Memory B cell (primary cell): ENCODE measurements around the gene PIF1.
"Not testable (repeated sequence)": the region's sequence is repeated elsewhere in the genome, so short reads cannot be mapped to it uniquely, and the experiment has no call there.

Experiments used
- ATAC-seq: fragments of 150-1000 bp; cut with Tn5 transposase; 2 replicates; pipeline ENCODE4 v1.10.0; 2021; ENCODE audit warnings: low read depth, mild to moderate bottlenecking, moderate library complexity
- DNase-seq, 2 donors: peaks; one replicate each; pipeline ENCODE4 v3.0.0; 2022; ENCODE audit warnings: low spot score in 2 of 2
- H3K27ac Mint-ChIP-seq: one replicate; pipeline ENCODE4 v1.8.0; 2022; ENCODE audit warnings: mild to moderate bottlenecking, moderate library complexity, mixed read lengths
- H3K27me3 Mint-ChIP-seq: one replicate; pipeline ENCODE4 v1.8.0; 2022; ENCODE audit warnings: mixed read lengths
- H3K36me3 Mint-ChIP-seq: one replicate; pipeline ENCODE4 v1.8.0; 2022; ENCODE audit warnings: mild to moderate bottlenecking, mixed read lengths
- H3K4me1 Mint-ChIP-seq: one replicate; pipeline ENCODE4 v1.8.0; 2022; ENCODE audit warnings: mixed read lengths
- H3K4me3 Mint-ChIP-seq: one replicate; pipeline ENCODE4 v1.8.0; 2022; ENCODE audit warnings: mild to moderate bottlenecking, moderate library complexity, mixed read lengths
- H3K9me3 Mint-ChIP-seq: one replicate; pipeline ENCODE4 v1.8.0; 2022; ENCODE audit warnings: mixed read lengths

PIF1 gene

DNA sequence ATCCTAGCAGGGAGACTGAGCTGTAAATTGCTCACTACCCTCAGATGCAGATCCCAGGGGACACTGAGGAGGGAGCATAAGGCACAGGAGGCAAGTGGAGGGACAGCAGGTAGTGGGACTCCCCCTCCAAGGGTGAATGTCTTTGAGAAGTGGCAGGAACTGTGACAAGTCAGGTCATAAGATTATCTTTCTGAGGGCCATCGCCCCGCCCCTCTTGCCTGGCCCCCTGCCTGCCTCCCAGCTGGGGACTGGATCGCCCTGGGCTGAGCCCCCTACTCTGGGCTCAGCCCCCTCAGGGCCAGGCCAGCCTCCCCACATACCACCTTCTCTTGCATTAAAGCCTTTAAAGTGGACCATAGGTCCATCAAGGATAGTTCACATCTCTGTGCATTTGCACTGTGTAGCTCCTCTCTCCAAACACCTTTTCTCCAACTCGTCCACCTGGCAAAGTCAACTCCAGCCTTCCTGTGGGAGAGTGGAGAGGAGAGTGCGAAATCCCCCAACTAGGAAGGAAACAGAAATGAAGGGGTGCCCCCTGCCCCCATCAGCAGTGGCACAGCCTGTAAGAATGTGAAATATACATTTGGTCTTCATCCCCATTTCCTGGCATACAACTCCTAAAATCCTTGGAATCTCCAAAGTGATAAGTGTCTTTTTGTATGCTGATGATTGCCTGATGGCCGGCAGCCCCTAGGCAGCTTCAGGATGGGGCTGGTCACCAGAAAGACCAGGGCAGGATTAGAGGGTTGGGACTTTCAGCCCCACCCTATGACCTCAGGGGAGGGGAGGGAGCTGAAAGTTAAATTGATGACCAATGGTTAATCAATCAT is 14.7 kb downstream of the PIF1 start:
- DNase-seq (no peak), ATAC-seq (no peak)
- Mint-ChIP-seq H3K27me3 (peaks cover 4% of the 10 kb centered on the region), H3K36me3 (no peaks in the 10 kb centered on the region), H3K4me1 (peaks cover 9% of the 10 kb centered on the region), H3K9me3 (no peaks in the 10 kb centered on the region), H3K27ac (no peak overlapping the region), H3K4me3 (no peak overlapping the region)

- Mint-ChIP-seq H3K4me1 (peaks cover 9% of the 10 kb centered on the region), H3K4me3 (no peak overlapping the region), H3K9me3 (no peaks in the 10 kb centered on the region), H3K27ac (no peak overlapping the region), H3K36me3 (no peaks in the 10 kb centered on the region), H3K27me3 (peaks cover 4% of the 10 kb centered on the region)
- DNase-seq (peak; percentile 65 to 72), ATAC-seq (peak; percentile 77)
Observed at GRCh38 chr15:64809649-64810496, 15.6 kb downstream of the PIF1 start.

DNA sequence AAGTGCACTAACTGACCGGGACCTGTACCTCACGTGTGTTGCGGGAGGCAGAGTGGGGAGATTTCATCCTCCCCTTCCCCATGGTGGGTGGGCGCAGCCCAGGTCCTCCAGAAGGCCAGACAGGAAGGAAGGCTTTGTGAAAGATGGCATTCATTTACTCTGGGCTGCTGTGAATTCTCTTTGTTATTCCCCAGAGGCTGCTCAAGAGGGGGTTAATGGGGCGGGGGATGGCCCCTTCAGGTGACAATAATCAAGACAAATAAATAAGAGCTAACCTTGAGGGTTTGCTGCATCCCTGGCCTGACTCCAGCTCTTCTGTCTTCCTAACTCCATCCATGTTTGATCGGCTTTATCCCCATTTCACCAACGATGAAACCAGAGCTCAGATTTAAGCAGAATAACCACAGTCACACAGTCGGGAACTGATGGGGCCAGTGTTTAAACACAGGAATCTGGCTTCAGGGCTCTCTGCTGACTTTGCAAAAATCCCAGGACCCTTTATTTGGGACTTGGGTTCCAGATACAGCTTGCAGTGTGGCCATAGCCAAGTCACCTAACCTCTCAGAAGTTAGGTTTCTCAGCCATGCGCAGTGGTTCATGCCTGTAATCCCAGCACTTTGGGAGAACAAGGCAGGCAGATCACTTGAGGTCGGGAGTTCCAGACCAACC is 16.5 kb downstream of the PIF1 start:
- H3K27ac Mint-ChIP-seq, result no peak overlapping the region
- H3K27me3 Mint-ChIP-seq, result peaks cover 4% of the 10 kb centered on the region
- peaks cover 9% of the 10 kb centered on the region for H3K4me1 Mint-ChIP-seq
- ATAC-seq, result no peak
- H3K36me3 Mint-ChIP-seq, result no peaks in the 10 kb centered on the region
- no peak overlapping the region for H3K4me3 Mint-ChIP-seq
- no peak for DNase-seq
- no peaks in the 10 kb centered on the region for H3K9me3 Mint-ChIP-seq

DNA sequence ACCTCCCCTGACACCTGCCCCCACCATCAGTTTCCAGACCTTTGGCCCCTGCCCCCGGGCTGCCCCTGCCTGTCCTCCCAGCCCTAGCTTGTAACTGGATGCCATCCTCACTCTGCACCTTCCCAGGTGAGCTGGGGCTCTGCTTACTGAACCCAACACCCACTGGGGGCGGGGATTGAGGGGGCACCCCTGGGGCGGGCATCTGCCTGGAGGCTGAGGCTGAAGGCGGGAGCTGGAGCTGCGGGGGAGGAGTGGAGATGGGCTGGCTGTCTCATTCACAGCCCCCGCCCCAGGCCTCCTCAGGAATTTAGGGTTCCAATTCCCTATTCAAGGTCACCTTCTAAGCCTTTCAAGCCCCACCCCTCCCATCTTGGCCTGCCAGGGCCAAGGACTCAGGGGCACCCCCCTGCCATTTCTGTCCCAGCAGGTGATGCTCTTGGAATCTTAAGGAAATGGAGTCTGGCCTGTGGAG is 17.7 kb downstream of the PIF1 start:
- ATAC-seq, result no peak
- Mint-ChIP-seq H3K36me3 (no peaks in the 10 kb centered on the region), H3K9me3 (no peaks in the 10 kb centered on the region), H3K4me3 (no peak overlapping the region), H3K4me1 (peaks cover 6% of the 10 kb centered on the region), H3K27me3 (peaks cover 4% of the 10 kb centered on the region), H3K27ac (no peak overlapping the region)
- DNase-seq, result no peak

GRCh38 chr15:64807051-64807749 is 18.2 kb downstream of the PIF1 start:
- Mint-ChIP-seq H3K9me3 (no peaks in the 10 kb centered on the region), H3K4me1 (peaks cover 6% of the 10 kb centered on the region), H3K27me3 (peaks cover 4% of the 10 kb centered on the region), H3K27ac (no peak overlapping the region), H3K4me3 (no peak overlapping the region), H3K36me3 (no peaks in the 10 kb centered on the region)
- DNase-seq (no peak), ATAC-seq (no peak)

DNA sequence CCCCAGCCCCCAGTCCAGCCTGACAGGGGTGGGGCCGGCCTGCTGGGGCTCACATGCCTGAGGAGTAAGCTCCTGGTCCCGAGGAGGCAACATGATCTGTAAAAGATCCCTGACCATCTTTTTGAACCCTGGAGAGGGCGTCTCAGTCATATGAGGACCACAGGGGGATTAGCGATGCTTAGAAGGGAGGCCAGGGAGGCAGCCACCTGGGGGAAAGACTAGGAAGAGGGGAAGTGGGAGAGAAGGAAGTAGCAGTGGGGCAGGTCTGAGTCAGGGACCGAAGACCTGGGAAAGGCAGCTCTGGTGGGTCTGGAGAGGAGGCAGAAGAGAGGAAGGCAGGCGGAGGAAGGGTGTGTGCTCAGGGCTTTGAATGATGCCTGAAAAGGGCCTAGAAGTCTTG is 18.9 kb downstream of the PIF1 start:
- Mint-ChIP-seq H3K27me3 (peaks cover 4% of the 10 kb centered on the region), H3K27ac (no peak overlapping the region), H3K36me3 (no peaks in the 10 kb centered on the region), H3K9me3 (no peaks in the 10 kb centered on the region), H3K4me1 (peaks cover 3% of the 10 kb centered on the region), H3K4me3 (no peak overlapping the region)
- no peak for DNase-seq
- ATAC-seq, result no peak

DNA sequence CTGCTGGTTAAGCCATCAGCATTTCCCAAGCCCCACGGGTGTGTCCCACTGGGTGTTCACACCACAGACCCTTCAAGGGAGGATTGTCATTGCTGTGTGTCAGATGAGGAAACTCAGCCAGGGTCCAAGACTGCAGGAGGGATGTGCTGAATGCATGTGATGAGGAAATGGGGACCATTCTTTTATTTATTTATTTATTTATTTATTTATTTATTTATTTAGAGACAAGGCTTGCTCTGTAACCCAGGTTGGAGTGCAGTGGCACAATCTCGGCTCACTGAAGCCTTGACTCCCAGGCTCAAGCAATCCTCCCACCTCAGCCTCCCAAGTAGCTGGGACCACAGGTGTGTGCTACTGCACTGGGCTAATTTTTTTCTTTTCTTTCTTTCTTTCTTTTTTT is 20.8 kb downstream of the PIF1 start:
- Mint-ChIP-seq H3K27ac (no peak overlapping the region), H3K4me1 (no peaks in the 10 kb centered on the region), H3K4me3 (no peak overlapping the region), H3K9me3 (no peaks in the 10 kb centered on the region), H3K36me3 (no peaks in the 10 kb centered on the region), H3K27me3 (peaks cover 4% of the 10 kb centered on the region)
- ATAC-seq, result no peak
- DNase-seq, result no peak

DNA sequence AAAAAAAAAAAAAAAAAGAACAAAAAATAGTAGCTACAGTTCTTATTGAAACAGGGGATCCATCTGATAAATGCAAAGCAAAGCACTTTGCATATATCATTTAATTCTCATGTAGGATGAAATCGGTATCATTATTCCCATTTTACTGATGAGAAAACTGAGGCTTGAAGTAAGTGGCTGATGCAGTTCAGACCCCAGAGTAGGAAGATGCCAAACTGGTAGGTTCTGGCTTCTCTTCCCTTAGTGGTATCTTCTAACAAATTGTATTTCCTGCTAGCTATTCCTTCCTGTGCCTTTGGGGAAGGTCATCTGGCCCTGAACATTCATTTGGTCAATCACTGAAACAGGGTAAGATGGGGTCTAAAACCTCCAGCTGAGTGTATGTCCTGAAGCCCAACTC is 21.9 kb downstream of the PIF1 start:
- ATAC-seq, result no peak
- H3K27ac Mint-ChIP-seq, result no peak overlapping the region
- peaks cover 2% of the 10 kb centered on the region for H3K27me3 Mint-ChIP-seq
- no peaks in the 10 kb centered on the region for H3K36me3 Mint-ChIP-seq
- H3K4me1 Mint-ChIP-seq, result no peaks in the 10 kb centered on the region
- H3K9me3 Mint-ChIP-seq, result no peaks in the 10 kb centered on the region
- H3K4me3 Mint-ChIP-seq, result no peak overlapping the region
- no peak for DNase-seq

DNA sequence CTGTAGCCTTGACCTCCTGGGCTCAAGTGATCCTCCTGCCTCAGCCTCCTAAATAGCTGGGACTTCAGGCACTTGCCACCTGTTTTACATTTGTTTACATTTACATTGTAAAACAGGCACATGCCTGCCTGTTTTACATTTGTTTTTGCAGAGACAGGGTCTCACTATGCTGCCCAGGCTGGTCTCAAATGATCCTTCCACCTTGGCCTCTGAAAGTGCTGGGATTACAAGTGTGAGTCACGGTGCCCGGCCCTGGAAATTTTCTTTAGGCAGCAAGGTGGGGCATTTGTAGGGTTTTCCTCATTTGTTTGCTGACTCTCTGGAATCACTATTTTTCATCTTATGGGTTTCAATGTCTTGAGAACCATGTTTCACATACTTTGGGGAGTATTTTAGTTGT is 25.0 kb downstream of the PIF1 start:
- H3K36me3 Mint-ChIP-seq, result no peaks in the 10 kb centered on the region
- no peak for DNase-seq
- no peaks in the 10 kb centered on the region for H3K4me1 Mint-ChIP-seq
- ATAC-seq, result no peak
- no peaks in the 10 kb centered on the region for H3K9me3 Mint-ChIP-seq
- H3K27me3 Mint-ChIP-seq, result no peaks in the 10 kb centered on the region
- no peak overlapping the region for H3K27ac Mint-ChIP-seq
- H3K4me3 Mint-ChIP-seq, result no peak overlapping the region

GRCh38 chr15:64798905-64799304 is 26.5 kb downstream of the PIF1 start:
- not testable (repeated sequence) for H3K27ac Mint-ChIP-seq, DNase-seq, H3K9me3 Mint-ChIP-seq, H3K4me3 Mint-ChIP-seq, ATAC-seq, H3K27me3 Mint-ChIP-seq, H3K4me1 Mint-ChIP-seq, H3K36me3 Mint-ChIP-seq

DNA sequence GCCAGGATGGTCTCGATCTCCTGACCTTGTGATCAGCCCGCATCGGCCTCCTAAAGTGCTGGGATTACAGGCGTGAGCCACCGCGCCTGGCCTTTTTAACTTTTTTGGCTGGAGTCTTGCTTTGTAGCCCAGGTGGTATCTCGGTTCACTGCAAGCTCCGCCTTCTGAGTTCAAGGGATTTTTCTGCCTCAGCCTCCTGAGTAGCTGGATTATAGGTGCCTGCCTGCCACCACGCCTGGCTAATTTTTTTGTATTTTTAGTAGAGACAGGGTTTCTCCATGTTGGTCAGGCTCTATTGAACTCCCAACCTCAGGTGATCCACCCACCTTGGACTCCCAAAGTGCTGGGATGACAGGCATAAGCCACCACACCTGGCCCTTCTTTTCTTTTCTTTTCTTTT is 29.5 kb downstream of the PIF1 start:
- not testable (repeated sequence) for H3K9me3 Mint-ChIP-seq, DNase-seq, H3K4me3 Mint-ChIP-seq, H3K27me3 Mint-ChIP-seq, H3K36me3 Mint-ChIP-seq, ATAC-seq, H3K4me1 Mint-ChIP-seq, H3K27ac Mint-ChIP-seq

DNA sequence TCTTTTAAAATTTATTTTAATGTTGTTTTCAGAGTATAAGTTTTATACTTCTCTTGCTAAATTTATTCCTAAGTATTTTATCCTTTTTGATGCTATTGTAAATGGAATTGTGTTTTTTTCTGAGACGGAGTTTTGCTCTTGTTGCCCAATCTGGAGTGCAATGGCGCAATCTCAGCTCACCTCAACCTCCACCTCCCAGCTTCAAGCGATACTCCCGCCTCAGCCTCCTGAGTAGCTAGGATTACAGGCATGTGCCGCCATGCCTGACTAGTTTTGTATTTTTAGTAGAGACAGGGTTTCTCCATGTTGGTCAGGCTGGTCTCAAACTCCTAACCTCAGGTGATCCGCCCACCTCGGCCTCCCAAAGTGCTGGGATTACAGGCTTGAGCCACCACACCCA is 30.1 kb downstream of the PIF1 start:
- H3K27ac Mint-ChIP-seq, H3K36me3 Mint-ChIP-seq, ATAC-seq, H3K4me1 Mint-ChIP-seq, H3K4me3 Mint-ChIP-seq, H3K27me3 Mint-ChIP-seq, H3K9me3 Mint-ChIP-seq, DNase-seq: not testable (repeated sequence)

DNA sequence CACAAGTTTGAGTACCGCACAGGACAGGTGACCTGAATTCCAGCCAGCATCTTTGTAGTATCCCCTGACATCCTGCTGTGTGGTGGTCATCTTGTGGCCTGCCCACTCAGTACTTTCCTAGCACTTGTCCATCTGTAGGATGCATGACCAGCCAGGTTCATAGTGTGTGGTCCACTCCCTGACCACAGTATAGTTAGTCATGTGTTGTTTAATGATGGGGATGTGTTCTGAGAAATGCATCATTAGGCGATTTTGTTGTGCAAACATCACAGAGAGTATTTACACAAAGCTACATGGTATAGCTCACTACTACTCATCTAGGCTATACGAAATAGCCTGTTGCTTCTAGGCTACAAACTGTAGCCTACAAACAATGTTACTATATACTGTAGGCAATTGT is 33.2 kb downstream of the PIF1 start:
- H3K4me1 Mint-ChIP-seq, result no peaks in the 10 kb centered on the region
- H3K36me3 Mint-ChIP-seq, result no peaks in the 10 kb centered on the region
- no peak overlapping the region for H3K27ac Mint-ChIP-seq
- ATAC-seq (no peak), DNase-seq (no peak)
- no peak overlapping the region for H3K4me3 Mint-ChIP-seq
- no peaks in the 10 kb centered on the region for H3K9me3 Mint-ChIP-seq
- no peaks in the 10 kb centered on the region for H3K27me3 Mint-ChIP-seq

DNA sequence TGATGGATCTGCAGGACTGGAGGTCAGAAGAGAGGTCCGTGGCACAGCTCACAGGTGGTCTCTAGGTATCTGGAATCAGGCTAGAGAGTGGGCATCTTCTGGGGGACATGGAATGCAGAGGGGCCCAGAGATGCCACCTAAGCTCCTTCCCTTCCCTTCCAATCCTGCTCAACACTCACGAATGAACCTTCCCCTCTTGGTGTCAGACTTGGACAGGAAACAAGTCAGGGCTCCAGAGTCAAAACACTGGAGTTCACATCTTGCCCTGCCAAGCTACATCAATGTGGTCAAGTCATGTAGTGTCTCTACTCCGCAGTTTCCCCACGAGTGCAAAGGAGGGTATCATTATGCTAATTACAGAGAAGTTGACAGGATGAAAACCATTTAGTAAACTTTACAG is 34.0 kb downstream of the PIF1 start:
- Mint-ChIP-seq H3K27ac (no peak overlapping the region), H3K36me3 (no peaks in the 10 kb centered on the region)
- ATAC-seq, result no peak

More for the DNA sequence above, 34.0 kb downstream of the PIF1 start:
- Mint-ChIP-seq H3K9me3 (no peaks in the 10 kb centered on the region), H3K4me3 (no peak overlapping the region), H3K27me3 (no peaks in the 10 kb centered on the region), H3K4me1 (no peaks in the 10 kb centered on the region)
- no peak for DNase-seq
